GM19372 (cell line): ENCODE results near the gene NUDT3.

Source experiments
- ATAC-seq: cut with Tn5 transposase; IDR thresholded peaks from one replicate; pipeline ENCODE4 v1.9.1; 2021; ENCODE audit warnings: mild to moderate bottlenecking, low read depth, moderate library complexity; ENCODE audit not compliant: unreplicated experiment

The NUDT3 gene

DNA sequence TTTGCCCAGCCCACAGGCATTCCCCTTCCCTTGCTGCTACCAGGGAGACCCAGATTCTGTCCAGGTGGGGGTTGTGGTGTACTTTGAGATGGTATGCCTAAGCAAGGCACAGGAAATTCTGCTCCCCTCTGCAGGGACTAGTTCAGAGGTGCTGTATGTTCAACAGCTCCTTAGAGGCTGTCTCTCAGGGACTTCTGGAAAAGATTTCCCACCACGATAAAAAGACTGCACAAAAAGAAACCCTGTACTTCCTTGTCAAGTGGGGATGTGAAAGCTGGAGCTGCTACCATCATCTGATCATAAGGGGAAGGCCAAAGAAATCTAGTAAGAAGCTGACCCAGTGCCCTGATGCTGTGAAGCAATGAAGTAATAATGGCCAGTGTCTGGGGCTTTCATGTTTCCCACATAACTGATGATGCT lies 92.1 kb downstream of the NUDT3 start:
- no peak for ATAC-seq

GRCh38 chr6:34298941-34299340 lies 93.5 kb downstream of the NUDT3 start:
- no peak for ATAC-seq

DNA sequence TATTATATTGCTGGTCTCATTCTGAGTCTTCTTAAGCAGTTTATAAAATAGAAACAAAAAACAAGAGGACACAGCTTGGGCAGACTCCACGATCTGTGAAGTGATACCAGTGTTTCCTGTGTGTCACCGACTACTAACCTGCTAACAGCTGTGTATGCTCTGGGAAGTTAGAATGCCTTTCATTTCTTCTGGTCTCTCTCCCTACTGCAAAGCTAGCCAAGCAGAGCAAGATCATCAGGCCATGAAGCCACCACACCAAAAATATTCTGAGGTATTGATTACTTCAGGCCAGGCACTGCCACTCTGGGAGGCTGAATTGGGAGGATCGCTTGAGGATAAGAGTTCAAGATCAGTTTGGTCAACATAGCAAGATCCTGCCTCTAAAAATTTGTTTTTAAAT lies 96.7 kb downstream of the NUDT3 start:
- ATAC-seq, result peak; percentile 88

- no peak for ATAC-seq
These were observed 99.5 kb downstream of the NUDT3 start for GRCh38 chr6:34292954-34293353.

DNA sequence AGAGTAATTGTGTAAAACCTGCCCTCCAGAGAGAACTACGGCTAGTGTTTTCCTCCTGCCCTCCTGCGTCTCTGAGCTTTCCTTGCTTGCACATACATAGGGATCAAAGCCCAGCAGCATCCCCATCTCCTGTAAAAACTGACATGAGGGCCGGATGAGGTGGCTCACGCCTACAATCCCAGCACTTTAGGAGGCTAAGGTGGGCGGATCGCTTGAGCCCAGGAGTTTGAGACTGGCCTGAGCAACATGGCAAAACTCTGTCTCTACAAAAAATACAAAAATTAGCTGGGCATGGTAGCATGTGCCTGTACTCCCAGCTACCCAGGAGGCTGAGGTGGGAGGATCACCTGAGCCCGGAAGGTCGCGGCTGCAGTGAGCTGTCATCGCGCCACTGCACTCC lies 103.3 kb downstream of the NUDT3 start:
- ATAC-seq, result no peak

DNA sequence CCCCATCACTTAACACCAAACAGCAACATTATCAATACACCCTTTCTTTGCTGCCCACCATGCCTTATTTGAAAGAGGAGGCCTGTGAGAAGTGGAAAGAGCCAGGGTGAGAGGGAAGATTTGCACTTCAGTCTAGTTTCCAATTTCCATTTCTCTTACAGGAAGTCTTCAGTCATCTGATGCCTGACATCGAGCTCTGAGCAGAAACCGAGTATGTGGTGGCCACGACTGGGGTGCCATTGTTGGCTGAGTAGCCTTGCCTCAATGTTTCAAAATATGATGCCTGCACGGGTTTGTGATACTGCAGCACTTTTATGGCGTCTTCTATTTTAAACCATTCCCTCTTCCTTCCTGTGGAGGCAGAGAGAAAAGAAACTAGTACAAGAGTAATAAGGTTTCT lies 103.9 kb downstream of the NUDT3 start:
- ATAC-seq, result no peak

DNA sequence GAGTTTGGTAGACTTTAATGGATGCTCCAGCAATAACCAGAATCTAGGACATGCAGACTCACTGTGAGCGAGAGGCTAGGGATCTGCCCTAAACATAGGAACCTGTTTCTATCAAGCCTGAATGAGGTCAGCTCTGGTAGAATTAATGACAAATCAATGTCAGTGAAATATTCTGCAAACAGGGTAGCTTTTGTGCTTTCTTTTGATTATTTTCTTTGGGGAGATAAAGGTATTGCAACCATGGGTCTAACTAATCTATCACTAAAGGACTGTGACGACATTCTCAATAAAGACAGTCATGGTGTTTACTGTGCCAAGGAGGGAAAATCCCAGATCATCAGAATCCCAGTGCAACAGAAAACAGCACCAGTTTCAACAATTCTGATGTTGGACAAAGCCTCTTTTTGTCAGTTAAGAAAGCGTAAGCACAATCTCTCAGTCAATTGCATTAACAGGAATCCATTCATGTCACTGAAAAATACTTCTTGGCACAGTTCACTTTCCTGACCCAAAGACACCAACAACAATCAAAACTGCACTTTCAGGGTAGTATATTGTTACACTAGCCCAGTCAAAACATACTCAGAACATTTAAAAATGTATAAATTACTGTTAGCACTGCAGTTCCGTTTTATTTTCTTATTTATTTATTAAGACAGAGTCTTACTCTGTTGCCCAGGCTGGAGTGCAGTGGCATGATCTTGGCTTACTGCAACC lies 106.9 kb downstream of the NUDT3 start:
- no peak for ATAC-seq

- ATAC-seq, result no peak
These were observed 107.7 kb downstream of the NUDT3 start for GRCh38 chr6:34284563-34285447.

DNA sequence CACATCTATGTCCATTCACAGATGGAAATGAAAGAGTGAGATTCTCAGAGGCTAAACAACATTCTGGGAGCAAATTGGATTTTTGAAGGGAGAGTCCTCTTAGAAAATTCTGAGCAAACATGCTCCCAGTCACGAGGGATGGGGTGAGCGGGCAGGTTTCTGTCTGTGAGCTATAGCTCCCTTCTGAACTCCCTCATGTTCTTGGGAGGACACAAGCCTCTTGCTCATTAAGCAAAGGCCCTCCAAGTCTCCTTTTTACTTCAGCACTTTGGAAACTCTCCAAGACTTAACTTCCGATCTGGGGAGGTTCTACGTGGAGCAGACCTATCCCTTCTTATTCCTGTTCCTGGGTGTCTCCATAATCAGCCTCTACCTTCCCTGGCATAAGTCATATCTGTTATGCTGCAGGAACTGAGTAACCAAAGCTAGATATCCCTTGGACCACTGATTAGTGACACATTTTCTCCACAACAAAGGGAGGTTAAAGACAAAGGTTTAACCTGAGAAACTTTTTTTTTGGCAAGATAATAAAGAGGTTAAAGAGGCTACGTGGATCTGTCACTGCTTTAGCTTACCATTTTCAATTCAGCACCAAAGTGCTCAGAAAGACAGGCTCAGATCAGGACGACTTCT lies 110.7 kb downstream of the NUDT3 start:
- no peak for ATAC-seq

- no peak for ATAC-seq
These were observed 112.3 kb downstream of the NUDT3 start for GRCh38 chr6:34280216-34280615.

DNA sequence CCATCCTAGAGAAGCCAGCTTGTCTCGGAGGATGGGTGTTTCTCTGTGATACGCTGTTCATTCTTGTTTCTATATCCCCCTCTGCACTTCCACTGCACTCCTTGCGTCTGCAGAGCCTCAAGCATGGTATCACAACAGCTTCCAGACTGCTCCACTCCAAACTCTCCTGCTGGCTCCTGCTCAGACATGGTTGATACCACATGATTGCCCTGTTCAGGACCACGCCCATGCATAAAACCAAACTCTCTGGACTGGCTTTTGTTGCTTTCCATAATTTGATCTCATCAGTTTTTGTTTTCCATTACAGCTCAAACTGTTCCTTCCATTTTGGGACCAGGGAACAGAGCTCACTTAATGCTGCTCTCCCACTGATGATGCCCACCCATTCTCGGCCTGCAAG lies 113.6 kb downstream of the NUDT3 start:
- no peak for ATAC-seq

- no peak for ATAC-seq
These were observed 114.7 kb downstream of the NUDT3 start for GRCh38 chr6:34277763-34278112.

- no peak for ATAC-seq
These were observed 115.3 kb downstream of the NUDT3 start for GRCh38 chr6:34276881-34277762.

DNA sequence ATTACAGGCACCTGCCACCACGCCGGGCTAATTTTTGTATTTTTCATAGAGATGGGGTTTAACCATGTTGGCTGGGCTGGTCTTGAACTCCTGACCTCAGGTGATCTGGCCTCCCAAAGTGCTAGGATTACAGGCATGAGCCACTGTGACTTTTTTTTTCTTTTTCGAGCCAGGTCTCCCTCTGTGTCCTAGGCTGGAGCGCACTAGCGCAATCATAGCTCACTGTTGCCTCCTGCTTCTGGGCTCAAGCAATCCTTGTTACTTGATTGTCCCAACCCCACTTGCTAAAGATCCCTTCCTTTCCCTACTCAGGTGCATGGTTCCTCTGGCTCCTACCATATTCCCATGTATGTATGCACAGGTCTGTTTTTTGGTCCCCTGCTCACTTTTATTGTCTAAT lies 116.3 kb downstream of the NUDT3 start:
- ATAC-seq, result no peak

GRCh38 chr6:34275128-34275804 lies 117.2 kb downstream of the NUDT3 start:
- no peak for ATAC-seq

GRCh38 chr6:34274129-34274528 lies 118.3 kb downstream of the NUDT3 start:
- ATAC-seq, result no peak

- ATAC-seq, result no peak
These were observed 119.1 kb downstream of the NUDT3 start for GRCh38 chr6:34273242-34273805.

DNA sequence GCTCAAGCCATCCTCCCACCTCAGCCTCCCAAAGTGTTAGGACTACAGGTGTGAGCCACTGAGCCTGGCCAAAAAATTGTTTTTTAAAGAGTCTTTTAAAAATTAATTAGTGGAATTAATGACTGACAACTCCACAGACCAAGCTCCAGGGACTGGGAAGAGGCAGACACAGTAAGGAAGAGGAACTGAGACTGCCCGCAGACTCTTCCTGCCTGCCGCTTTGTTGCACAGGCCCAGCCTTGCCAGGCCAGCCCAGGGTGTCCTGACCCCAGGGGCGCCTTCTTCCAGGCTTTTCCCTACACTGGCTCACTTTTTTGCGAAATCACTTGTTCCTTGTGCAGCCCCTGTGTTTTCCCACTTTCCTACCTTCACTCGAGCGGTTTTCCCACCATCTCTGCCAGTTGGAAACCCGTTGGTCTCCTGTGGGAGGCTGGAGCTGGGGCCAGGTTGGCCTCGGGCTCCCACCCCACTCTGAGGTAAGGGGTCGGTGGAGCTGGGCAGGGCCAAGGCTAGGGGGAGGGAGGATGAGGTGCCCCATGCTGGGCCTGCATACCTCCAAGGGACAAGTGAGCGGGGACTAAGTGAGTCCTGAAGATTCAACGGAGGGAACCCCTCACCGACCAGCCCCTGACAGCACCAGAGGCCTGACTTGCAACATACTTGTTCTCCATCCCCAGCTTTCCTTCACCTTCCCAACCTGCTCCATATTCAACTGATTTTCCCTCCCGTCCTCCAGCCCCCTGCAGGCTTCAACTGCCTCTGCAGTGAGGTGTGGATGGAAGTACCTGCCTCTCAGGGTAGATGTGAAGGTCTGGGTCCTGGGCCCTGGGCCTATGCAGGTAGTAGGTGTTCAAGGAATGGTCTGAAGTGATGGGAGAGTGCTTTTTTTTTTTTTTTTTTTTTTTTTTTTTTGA lies 120.2 kb downstream of the NUDT3 start:
- no peak for ATAC-seq
